Measurements from ENCODE around the gene PHF24. TPM values are rescaled to one million over a fixed set of nuclear protein-coding genes. Genes with fewer than 3 reads are reported as not detected.

Gene PHF24
- total RNA-seq, 6 experiments from 2014 or later = 0.04 to 0.06 TPM; not detected in 4

- no peak overlapping the region for H3K27ac ChIP-seq
- H3K27me3 ChIP-seq = peaks cover 0 to 5% of the 10 kb centered on the region in 2 donors
- H3K36me3 ChIP-seq = no peaks in the 10 kb centered on the region
- 67% methylated on average over 1 of the region's 4 CpGs for WGBS (ENCODE audit: insufficient coverage, low coverage, low lambda C conversion rate, missing lambda C conversion rate)
- no peak for TF ChIP-seq POLR2A (IDR thresholded peaks at IDR 0.05)
- no peak for TF ChIP-seq CTCF (IDR thresholded peaks at IDR 0.05)
- DNase-seq (no peak), ATAC-seq (no peak)
- no peak overlapping the region for H3K4me3 ChIP-seq
- no peaks in the 10 kb centered on the region for H3K9me3 ChIP-seq
- intact Hi-C loops (cut with DNase I) = no loop called here
- peaks cover 0 to 7% (median 0%) of the 10 kb centered on the region in 4 donors for H3K4me1 ChIP-seq
These were observed 1.4 kb downstream of the PHF24 start for GRCh38 chr9:34959461-34959860.

GRCh38 chr9:34961574-34962490 is 3.7 kb downstream of the PHF24 start:
- TF ChIP-seq POLR2A (IDR thresholded peaks at IDR 0.05) (no peak), CTCF (IDR thresholded peaks at IDR 0.05) (no peak)
- ATAC-seq (peak; percentile 36 to 94 (median 50)), DNase-seq (no peak)
- 45% methylated on average over 5 of the region's 5 CpGs for whole genome bisulfite sequencing (ENCODE audit: insufficient coverage, low coverage, low lambda C conversion rate, missing lambda C conversion rate)
- Histone ChIP-seq H3K36me3 (no peaks in the 10 kb centered on the region), H3K27ac (no peak overlapping the region), H3K9me3 (no peaks in the 10 kb centered on the region), H3K27me3 (peaks cover 0 to 5% of the 10 kb centered on the region in 2 donors), H3K4me3 (no peak overlapping the region), H3K4me1 (peaks cover 0 to 7% (median 0%) of the 10 kb centered on the region in 4 donors)
- intact Hi-C loops (cut with DNase I) = no loop called here

GRCh38 chr9:34962546-34962945 is 4.5 kb downstream of the PHF24 start:
- Histone ChIP-seq H3K4me1 (peaks cover 0 to 4% (median 0%) of the 10 kb centered on the region in 4 donors), H3K36me3 (no peaks in the 10 kb centered on the region), H3K4me3 (no peak overlapping the region), H3K27ac (no peak overlapping the region), H3K27me3 (no peaks in the 10 kb centered on the region), H3K9me3 (no peaks in the 10 kb centered on the region)
- intact Hi-C loops (cut with DNase I) = no loop called here
- WGBS (ENCODE audit: insufficient coverage, low coverage, low lambda C conversion rate, missing lambda C conversion rate) = 71% methylated on average over 3 of the region's 3 CpGs
- ATAC-seq (no peak), DNase-seq (no peak)
- TF ChIP-seq POLR2A (IDR thresholded peaks at IDR 0.05) = no peak
- TF ChIP-seq CTCF (IDR thresholded peaks at IDR 0.05) = no peak

GRCh38 chr9:34963552-34963951 is 5.5 kb downstream of the PHF24 start:
- intact Hi-C loops (cut with DNase I) = no loop called here
- Histone ChIP-seq H3K27ac (no peak overlapping the region), H3K36me3 (no peaks in the 10 kb centered on the region), H3K4me3 (no peak overlapping the region), H3K4me1 (no peaks in the 10 kb centered on the region), H3K9me3 (no peaks in the 10 kb centered on the region), H3K27me3 (no peaks in the 10 kb centered on the region)
- 55% methylated on average over 2 of the region's 2 CpGs for WGBS (ENCODE audit: insufficient coverage, low coverage, low lambda C conversion rate, missing lambda C conversion rate)
- TF ChIP-seq POLR2A (IDR thresholded peaks at IDR 0.05) (no peak), CTCF (IDR thresholded peaks at IDR 0.05) (no peak)
- DNase-seq (no peak), ATAC-seq (no peak)

Data from right lobe of liver (tissue), 6 donors.